ENCODE data around the gene GUCY2C. TPM values are rescaled to one million over a fixed set of nuclear protein-coding genes. Genes with fewer than 3 reads are reported as not detected.
"Not testable (repeated sequence)": the region's sequence is repeated elsewhere in the genome, so short reads cannot be mapped to it uniquely, and the experiment has no call there.

GUCY2C gene
- total RNA-seq, 2 experiments from 2014 or later: 0.16 to 0.32 TPM

DNA sequence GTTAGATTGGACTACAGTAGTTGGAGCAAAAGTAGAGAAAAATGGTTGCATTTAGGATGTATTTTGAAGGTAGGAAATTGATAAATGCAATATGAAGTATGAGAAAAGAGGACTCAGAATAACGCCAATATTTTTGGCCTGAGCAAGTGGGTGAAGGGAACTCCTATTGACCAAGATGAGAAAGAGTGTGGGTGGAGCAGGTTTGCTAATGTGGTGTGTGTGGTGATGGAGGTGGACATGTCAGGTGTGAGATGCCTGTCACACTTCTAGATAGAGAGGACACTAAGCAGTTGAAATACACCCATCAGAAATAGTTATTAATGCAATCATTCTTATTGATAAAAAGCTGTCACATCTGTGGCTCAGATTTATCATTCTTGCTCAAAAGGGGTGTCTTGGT, 7.3 kb downstream of the GUCY2C start:
- DNase-seq (ENCODE audit: low spot score): no peak
- H3K9me3 ChIP-seq (ENCODE audit: low read length): no peaks in the 10 kb centered on the region
- no peaks in the 10 kb centered on the region for H4K20me1 ChIP-seq (ENCODE audit: insufficient read depth, low read length)
- ChIA-PET CTCF (ENCODE audit: unreplicated experiment) (no interaction called here), POLR2A (no interaction called here)
- no peak overlapping the region for H3K4me3 ChIP-seq (ENCODE audit: low read depth, low read length, poor library complexity, severe bottlenecking)
- BruUV-seq (replicated peaks): no TSS peak
- H2AFZ ChIP-seq (ENCODE audit: low read length): no peak overlapping the region
- no peaks in the 10 kb centered on the region for H3K4me1 ChIP-seq (ENCODE audit: insufficient read depth, low read length, poor library complexity, severe bottlenecking)
- intact Hi-C loops (cut with micrococcal nuclease; ENCODE audit: unreplicated experiment): no loop called here
- no peaks in the 10 kb centered on the region for H3K9me2 ChIP-seq (ENCODE audit: insufficient read depth, low read length)
- no peaks in the 10 kb centered on the region for H3K79me2 ChIP-seq (ENCODE audit: insufficient read depth, low read depth, low read length)
- TF ChIP-seq EZH2phosphoT487 (IDR thresholded peaks at IDR 0.05; ENCODE audit: borderline replicate concordance, low read depth, low read length): no peak
- TF ChIP-seq, protein P1, sequence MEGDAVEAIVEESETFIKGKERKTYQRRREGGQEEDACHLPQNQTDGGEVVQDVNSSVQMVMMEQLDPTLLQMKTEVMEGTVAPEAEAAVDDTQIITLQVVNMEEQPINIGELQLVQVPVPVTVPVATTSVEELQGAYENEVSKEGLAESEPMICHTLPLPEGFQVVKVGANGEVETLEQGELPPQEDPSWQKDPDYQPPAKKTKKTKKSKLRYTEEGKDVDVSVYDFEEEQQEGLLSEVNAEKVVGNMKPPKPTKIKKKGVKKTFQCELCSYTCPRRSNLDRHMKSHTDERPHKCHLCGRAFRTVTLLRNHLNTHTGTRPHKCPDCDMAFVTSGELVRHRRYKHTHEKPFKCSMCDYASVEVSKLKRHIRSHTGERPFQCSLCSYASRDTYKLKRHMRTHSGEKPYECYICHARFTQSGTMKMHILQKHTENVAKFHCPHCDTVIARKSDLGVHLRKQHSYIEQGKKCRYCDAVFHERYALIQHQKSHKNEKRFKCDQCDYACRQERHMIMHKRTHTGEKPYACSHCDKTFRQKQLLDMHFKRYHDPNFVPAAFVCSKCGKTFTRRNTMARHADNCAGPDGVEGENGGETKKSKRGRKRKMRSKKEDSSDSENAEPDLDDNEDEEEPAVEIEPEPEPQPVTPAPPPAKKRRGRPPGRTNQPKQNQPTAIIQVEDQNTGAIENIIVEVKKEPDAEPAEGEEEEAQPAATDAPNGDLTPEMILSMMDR (conservative IDR thresholded peaks at IDR 0.05; ENCODE audit: low read length): no peak
- no peak overlapping the region for H3K27ac ChIP-seq (ENCODE audit: low read depth, low read length, poor library complexity, severe bottlenecking)
- no peak overlapping the region for H3K4me2 ChIP-seq (ENCODE audit: low read length)
- H3K36me3 ChIP-seq (ENCODE audit: insufficient read depth, low read length): no peaks in the 10 kb centered on the region

GRCh38 chr12:14682231-14682630, 14.2 kb downstream of the GUCY2C start:
- intact Hi-C loops (cut with micrococcal nuclease; ENCODE audit: unreplicated experiment); BruUV-seq (replicated peaks); H3K27ac ChIP-seq (ENCODE audit: low read depth, low read length, poor library complexity, severe bottlenecking); H3K4me3 ChIP-seq (ENCODE audit: low read depth, low read length, poor library complexity, severe bottlenecking); H3K79me2 ChIP-seq (ENCODE audit: insufficient read depth, low read depth, low read length); DNase-seq (ENCODE audit: low spot score); CTCF ChIA-PET (ENCODE audit: unreplicated experiment); H4K20me1 ChIP-seq (ENCODE audit: insufficient read depth, low read length); H3K9me2 ChIP-seq (ENCODE audit: insufficient read depth, low read length); H3K4me2 ChIP-seq (ENCODE audit: low read length); H3K36me3 ChIP-seq (ENCODE audit: insufficient read depth, low read length); POLR2A ChIA-PET; H3K4me1 ChIP-seq (ENCODE audit: insufficient read depth, low read length, poor library complexity, severe bottlenecking); H2AFZ ChIP-seq (ENCODE audit: low read length); H3K9me3 ChIP-seq (ENCODE audit: low read length): not testable (repeated sequence)

GRCh38 chr12:14681625-14682024, 14.8 kb downstream of the GUCY2C start:
- no peak for TF ChIP-seq EZH2phosphoT487 (IDR thresholded peaks at IDR 0.05; ENCODE audit: borderline replicate concordance, low read depth, low read length)
- TF ChIP-seq, protein P1 (conservative IDR thresholded peaks at IDR 0.05; ENCODE audit: low read length): no peak
- Histone ChIP-seq H3K9me3 (ENCODE audit: low read length) (no peaks in the 10 kb centered on the region), H3K79me2 (ENCODE audit: insufficient read depth, low read depth, low read length) (no peaks in the 10 kb centered on the region), H4K20me1 (ENCODE audit: insufficient read depth, low read length) (no peaks in the 10 kb centered on the region), H3K9me2 (ENCODE audit: insufficient read depth, low read length) (no peaks in the 10 kb centered on the region), H2AFZ (ENCODE audit: low read length) (no peak overlapping the region), H3K36me3 (ENCODE audit: insufficient read depth, low read length) (no peaks in the 10 kb centered on the region), H3K4me1 (ENCODE audit: insufficient read depth, low read length, poor library complexity, severe bottlenecking) (no peaks in the 10 kb centered on the region), H3K27ac (ENCODE audit: low read depth, low read length, poor library complexity, severe bottlenecking) (no peak overlapping the region), H3K4me2 (ENCODE audit: low read length) (no peak overlapping the region), H3K4me3 (ENCODE audit: low read depth, low read length, poor library complexity, severe bottlenecking) (no peak overlapping the region)
- intact Hi-C loops (cut with micrococcal nuclease; ENCODE audit: unreplicated experiment): no loop called here
- DNase-seq (ENCODE audit: low spot score): no peak
- BruUV-seq (replicated peaks): no TSS peak
- POLR2A ChIA-PET: interaction anchor here (0.6 kb wide), 1 partner anchor 660 kb away, joined by 3 read pairs; no protein-coding TSS in a partner anchor
- CTCF ChIA-PET (ENCODE audit: unreplicated experiment): no interaction called here
